MM.1S (cell line): ENCODE results near the gene PRLHR.

ENCODE experiments used
- DNase-seq: peaks from one replicate; pipeline ENCODE4 v3.0.0-alpha.2; 2015
- H2AFZ ChIP-seq: fragments of 300-600 bp; sonication (generic); 2 replicates; pipeline ENCODE4 v1.6.0; 2016; ENCODE audit warnings: antibody characterized with exemption, low read length
- H3F3A ChIP-seq: fragments of 300-600 bp; sonication (generic); 2 replicates; pipeline ENCODE4 v1.6.1; 2016; ENCODE audit warnings: mild to moderate bottlenecking, antibody characterized with exemption, low read length, moderate library complexity, mixed read lengths; ENCODE audit not compliant: insufficient read depth
- H3K27ac ChIP-seq: fragments of 300-600 bp; sonication (generic); 2 replicates; pipeline ENCODE4 v1.5.1; 2016; ENCODE audit warnings: mild to moderate bottlenecking, low read length
- H3K27me3 ChIP-seq: fragments of 300-600 bp; sonication (generic); replicated peaks from 2 replicates; pipeline ENCODE4 v1.6.0; 2016; ENCODE audit warnings: low read length; ENCODE audit not compliant: insufficient read depth
- H3K36me3 ChIP-seq: fragments of 300-600 bp; sonication (generic); replicated peaks from 2 replicates; pipeline ENCODE4 v1.6.1; 2016; ENCODE audit warnings: mild to moderate bottlenecking, low read length, mixed read lengths; ENCODE audit not compliant: insufficient read depth
- H3K4me1 ChIP-seq: fragments of 300-600 bp; sonication (generic); 2 replicates; pipeline ENCODE4 v1.6.1; 2016; ENCODE audit warnings: low read length, mixed read lengths
- H3K4me2 ChIP-seq: fragments of 300-600 bp; sonication (generic); 2 replicates; pipeline ENCODE4 v1.6.0; 2016; ENCODE audit warnings: low read depth, low read length
- H3K4me3 ChIP-seq: fragments of 300-600 bp; sonication (generic); 2 replicates; pipeline ENCODE4 v1.5.1; 2016; ENCODE audit warnings: low read length, mixed read lengths
- H3K79me2 ChIP-seq: fragments of 300-600 bp; sonication (generic); 2 replicates; pipeline ENCODE4 v1.6.1; 2016; ENCODE audit warnings: mixed run types, low read length, mixed read lengths
- H3K9ac ChIP-seq: fragments of 300-600 bp; sonication (generic); 2 replicates; pipeline ENCODE4 v1.6.1; 2016; ENCODE audit warnings: low read length, mixed read lengths
- H3K9me2 ChIP-seq: fragments of 300-600 bp; sonication (generic); replicated peaks from 2 replicates; pipeline ENCODE4 v1.6.1; 2016; ENCODE audit warnings: mild to moderate bottlenecking, low read length, mixed read lengths; ENCODE audit not compliant: insufficient read depth
- H3K9me3 ChIP-seq: fragments of 300-600 bp; sonication (generic); replicated peaks from 2 replicates; pipeline ENCODE4 v1.6.1; 2016; ENCODE audit warnings: mild to moderate bottlenecking, low read length, mixed read lengths; ENCODE audit not compliant: insufficient read depth
- H4K20me1 ChIP-seq: fragments of 300-600 bp; sonication (generic); 2 replicates; pipeline ENCODE4 v1.6.1; 2016; ENCODE audit warnings: mild to moderate bottlenecking, low read length, moderate library complexity, mixed read lengths; ENCODE audit not compliant: insufficient read depth
- CTCF ChIP-seq: fragments of 300-600 bp; sonication (generic); IDR thresholded peaks from 2 replicates; pipeline ENCODE4 v1.5.1; 2016; ENCODE audit warnings: antibody characterized with exemption, low read length, mixed read lengths
- EZH2 ChIP-seq: fragments of 300-600 bp; sonication (generic); optimal IDR thresholded peaks from 2 replicates; pipeline ENCODE3; 2017; ENCODE audit warnings: low read depth, mild to moderate bottlenecking, antibody characterized with exemption, low read length, mixed read lengths
- EZH2phosphoT487 ChIP-seq: fragments of 300-600 bp; sonication (generic); IDR thresholded peaks from 2 replicates; pipeline ENCODE4 v1.6.1; 2018; ENCODE audit warnings: antibody characterized with exemption, low read length

Gene PRLHR

GRCh38 chr10:118542205-118542604, 53.2 kb downstream of the PRLHR start:
- no peaks in the 10 kb centered on the region for H3K4me1 ChIP-seq
- H3K36me3 ChIP-seq: no peaks in the 10 kb centered on the region
- H3K4me2 ChIP-seq: no peak overlapping the region
- DNase-seq: no peak
- no peaks in the 10 kb centered on the region for H4K20me1 ChIP-seq
- H3K4me3 ChIP-seq: no peak overlapping the region
- no peak overlapping the region for H3K27ac ChIP-seq
- no peak overlapping the region for H3K9ac ChIP-seq
- no peak overlapping the region for H2AFZ ChIP-seq
- no peaks in the 10 kb centered on the region for H3K27me3 ChIP-seq
- no peaks in the 10 kb centered on the region for H3K79me2 ChIP-seq
- H3F3A ChIP-seq: no peaks in the 10 kb centered on the region
- no peak for TF ChIP-seq EZH2
- no peak for TF ChIP-seq CTCF
- TF ChIP-seq EZH2phosphoT487: no peak
- no peaks in the 10 kb centered on the region for H3K9me2 ChIP-seq
- no peaks in the 10 kb centered on the region for H3K9me3 ChIP-seq

GRCh38 chr10:118541718-118542117, 53.7 kb downstream of the PRLHR start:
- Histone ChIP-seq H3K27me3 (no peaks in the 10 kb centered on the region), H2AFZ (no peak overlapping the region), H3K9ac (no peak overlapping the region), H3K9me3 (no peaks in the 10 kb centered on the region), H3K4me3 (no peak overlapping the region), H3K9me2 (no peaks in the 10 kb centered on the region), H3F3A (no peaks in the 10 kb centered on the region), H3K36me3 (no peaks in the 10 kb centered on the region), H3K4me1 (no peaks in the 10 kb centered on the region), H3K79me2 (no peaks in the 10 kb centered on the region), H3K4me2 (no peak overlapping the region), H3K27ac (no peak overlapping the region), H4K20me1 (no peaks in the 10 kb centered on the region)
- no peak for DNase-seq
- TF ChIP-seq EZH2phosphoT487 (no peak), CTCF (no peak), EZH2 (no peak)
